ENCODE data around the gene SLC7A10.

The SLC7A10 gene

GRCh38 chr19:33254245-33254824 lies 28.7 kb upstream of the SLC7A10 start:
- no peak for DNase-seq (ENCODE audit: low read depth)

GRCh38 chr19:33252971-33253370 lies 27.3 kb upstream of the SLC7A10 start:
- no peak for DNase-seq (ENCODE audit: low read depth)

- no peak for DNase-seq (ENCODE audit: low read depth)
Observed at GRCh38 chr19:33252418-33252962, 26.8 kb upstream of the SLC7A10 start.

GRCh38 chr19:33251526-33252090 lies 26.0 kb upstream of the SLC7A10 start:
- no peak for DNase-seq (ENCODE audit: low read depth)

GRCh38 chr19:33251076-33251475 lies 25.4 kb upstream of the SLC7A10 start:
- DNase-seq (ENCODE audit: low read depth) = no peak

GRCh38 chr19:33250500-33250899 lies 24.9 kb upstream of the SLC7A10 start:
- DNase-seq (ENCODE audit: low read depth) = no peak

GRCh38 chr19:33249740-33250366 lies 24.2 kb upstream of the SLC7A10 start:
- DNase-seq (ENCODE audit: low read depth) = no peak

- no peak for DNase-seq (ENCODE audit: low read depth)
Observed at GRCh38 chr19:33248954-33249613, 23.4 kb upstream of the SLC7A10 start.

GRCh38 chr19:33248553-33248953 lies 22.9 kb upstream of the SLC7A10 start:
- no peak for DNase-seq (ENCODE audit: low read depth)

- no peak for DNase-seq (ENCODE audit: low read depth)
Observed at GRCh38 chr19:33248104-33248503, 22.5 kb upstream of the SLC7A10 start.

GRCh38 chr19:33247441-33247819 lies 21.8 kb upstream of the SLC7A10 start:
- DNase-seq (ENCODE audit: low read depth) = no peak

GRCh38 chr19:33246709-33247440 lies 21.2 kb upstream of the SLC7A10 start:
- DNase-seq (ENCODE audit: low read depth) = no peak

GRCh38 chr19:33245948-33246708 lies 20.5 kb upstream of the SLC7A10 start:
- no peak for DNase-seq (ENCODE audit: low read depth)

GRCh38 chr19:33242911-33243310 lies 17.3 kb upstream of the SLC7A10 start:
- DNase-seq (ENCODE audit: low read depth) = no peak

GRCh38 chr19:33242131-33242530 lies 16.5 kb upstream of the SLC7A10 start:
- no peak for DNase-seq (ENCODE audit: low read depth)

GRCh38 chr19:33241530-33242101 lies 16.0 kb upstream of the SLC7A10 start:
- DNase-seq (ENCODE audit: low read depth) = no peak

GRCh38 chr19:33241091-33241529 lies 15.5 kb upstream of the SLC7A10 start:
- DNase-seq (ENCODE audit: low read depth) = no peak

- no peak for DNase-seq (ENCODE audit: low read depth)
Observed at GRCh38 chr19:33240181-33240771, 14.6 kb upstream of the SLC7A10 start.

- DNase-seq (ENCODE audit: low read depth) = no peak
Observed at GRCh38 chr19:33239223-33239975, 13.7 kb upstream of the SLC7A10 start.
